DOHH2 (cell line): ENCODE data around the gene SOBP.

ENCODE experiments used
- CTCF ChIP-seq: fragments of 200-600 bp; sonication (generic); IDR thresholded peaks from one replicate; pipeline ENCODE4 v1.5.1; 2014; ENCODE audit warnings: antibody characterized with exemption, mild to moderate bottlenecking, low read depth, low read length; ENCODE audit not compliant: poor library complexity, severe bottlenecking
- EZH2phosphoT487 ChIP-seq: fragments of 200-600 bp; sonication (generic); IDR thresholded peaks from 2 replicates; pipeline ENCODE4 v1.6.1; 2017; ENCODE audit warnings: borderline replicate concordance, mild to moderate bottlenecking, antibody characterized with exemption, low read length, moderate library complexity, mixed read lengths

GRCh38 chr6:107639511-107639910 is 149.6 kb downstream of the SOBP start:
- TF ChIP-seq CTCF, result no peak
- no peak for TF ChIP-seq EZH2phosphoT487
